IMR-90 (cell line): ENCODE results near the gene CENPT. TPM values are rescaled to one million over a fixed set of nuclear protein-coding genes. Genes with fewer than 3 reads are reported as not detected.

Experiments
- ATAC-seq: fragments of 200-7000 bp; cut with Tn5 transposase; 2 replicates; pipeline ENCODE4 v1.9.1; 2020; ENCODE audit warnings: low read depth, mild to moderate bottlenecking, moderate library complexity
- BruUV-seq: library from RNA; stranded (reverse); fragments of 400-500 nt; replicated peaks from 2 replicates; lab custom pipeline; 2021; lab: Mats Ljungman, UMichigan
- CTCF ChIA-PET: fragments of 300-600 bp; formaldehyde crosslinking; extraction: SDS; loops from one replicate; lab custom pipeline; 2021; ENCODE audit warnings: antibody characterized with exemption; lab: Yijun Ruan, JAX
- POLR2A ChIA-PET: fragments of 300-600 bp; sonication (Branson Sonifier 250); formaldehyde crosslinking; loops from one replicate; lab custom pipeline; 2022; ENCODE audit warnings: antibody characterized with exemption; ENCODE audit not compliant: unreplicated experiment; lab: Charles Lee
- DNase-seq: peaks from one replicate; pipeline ENCODE4 v3.0.0; 2013
- H2AFZ ChIP-seq: replicated peaks from 2 replicates; pipeline ENCODE3; 2013; ENCODE audit warnings: low read length, mild to moderate bottlenecking; ENCODE audit not compliant: poor library complexity
- H2AK5ac ChIP-seq: 2 replicates; pipeline ENCODE4 v1.6.1; 2013; ENCODE audit warnings: low read depth, low read length, inconsistent platforms
- H2AK9ac ChIP-seq: replicated peaks from 2 replicates; pipeline ENCODE3; 2013; ENCODE audit warnings: mild to moderate bottlenecking, low read depth, low read length, moderate library complexity; ENCODE audit not compliant: poor library complexity
- H2BK120ac ChIP-seq: 2 replicates; pipeline ENCODE4 v1.6.1; 2013; ENCODE audit warnings: low read depth, low read length, inconsistent platforms
- H2BK15ac ChIP-seq: 3 replicates; pipeline ENCODE4 v1.6.1; 2013; ENCODE audit warnings: low read depth, low read length, inconsistent platforms
- H2BK20ac ChIP-seq: 2 replicates; pipeline ENCODE4 v1.6.1; 2013; ENCODE audit warnings: low read depth, mild to moderate bottlenecking, inconsistent platforms, low read length, moderate library complexity
- H2BK5ac ChIP-seq: 2 replicates; pipeline ENCODE4 v1.6.1; 2013; ENCODE audit warnings: mild to moderate bottlenecking, low read depth, low read length, inconsistent platforms; ENCODE audit not compliant: poor library complexity, severe bottlenecking
- H3K14ac ChIP-seq: replicated peaks from 2 replicates; pipeline ENCODE4 v1.6.1; 2013; ENCODE audit warnings: low read depth, low read length, inconsistent platforms
- H3K18ac ChIP-seq: 2 replicates; pipeline ENCODE4 v1.6.1; 2013; ENCODE audit warnings: low read depth, low read length, control low read depth
- H3K23ac ChIP-seq: 2 replicates; pipeline ENCODE4 v1.6.1; 2013; ENCODE audit warnings: low read depth, low read length, inconsistent platforms
- H3K27ac ChIP-seq: 2 replicates; pipeline ENCODE4 v1.5.1; 2013; ENCODE audit warnings: mild to moderate bottlenecking, control low read depth, low read length; ENCODE audit not compliant: insufficient read depth
- H3K27me3 ChIP-seq: 2 replicates; pipeline ENCODE4 v1.6.1; 2013; ENCODE audit warnings: low read length; ENCODE audit not compliant: control insufficient read depth, insufficient read depth
- H3K36me3 ChIP-seq: 2 replicates; pipeline ENCODE4 v1.6.1; 2013; ENCODE audit warnings: low read length, mixed read lengths; ENCODE audit not compliant: control insufficient read depth, insufficient read depth
- H3K4ac ChIP-seq: 2 replicates; pipeline ENCODE4 v1.6.1; 2013; ENCODE audit warnings: low read depth, low read length, inconsistent platforms
- H3K4me1 ChIP-seq: 2 replicates; pipeline ENCODE4 v1.6.1; 2013; ENCODE audit warnings: low read length, mixed read lengths; ENCODE audit not compliant: control insufficient read depth, insufficient read depth
- H3K4me2 ChIP-seq: 2 replicates; pipeline ENCODE4 v1.6.1; 2013; ENCODE audit warnings: low read depth, mild to moderate bottlenecking, control low read depth, low read length, moderate library complexity
- H3K4me3 ChIP-seq: 2 replicates; pipeline ENCODE4 v1.5.1; 2013; ENCODE audit warnings: low read depth, mild to moderate bottlenecking, control low read depth, low read length, moderate library complexity; ENCODE audit not compliant: insufficient read depth
- H3K56ac ChIP-seq: 2 replicates; pipeline ENCODE4 v1.6.1; 2013; ENCODE audit warnings: low read length, inconsistent platforms; ENCODE audit not compliant: insufficient read depth; ENCODE audit errors: extremely low read depth
- H3K79me1 ChIP-seq, 2 experiments: 2 replicates each; pipeline ENCODE4 v1.6.1; 2013; ENCODE audit warnings: low read length in 2 of 2, inconsistent platforms in 1 of 2, low read depth in 1 of 2
- H3K9ac ChIP-seq: 2 replicates; pipeline ENCODE4 v1.6.1; 2013; ENCODE audit warnings: low read depth, low read length, control low read depth
- H3K9me1 ChIP-seq: 2 replicates; pipeline ENCODE4 v1.6.1; 2013; ENCODE audit warnings: low read length, inconsistent platforms; ENCODE audit not compliant: insufficient read depth
- H3K9me3 ChIP-seq: 2 replicates; pipeline ENCODE4 v1.6.1; 2013; ENCODE audit warnings: low read length; ENCODE audit not compliant: control insufficient read depth, insufficient read depth
- H4K20me1 ChIP-seq: 2 replicates; pipeline ENCODE4 v1.6.1; 2013; ENCODE audit warnings: low read length, inconsistent platforms; ENCODE audit not compliant: insufficient read depth
- H4K5ac ChIP-seq: 2 replicates; pipeline ENCODE4 v1.6.1; 2013; ENCODE audit warnings: mild to moderate bottlenecking, low read depth, low read length, control low read depth
- H4K8ac ChIP-seq, 2 experiments: 2 replicates each; pipeline ENCODE4 v1.6.1; 2013; ENCODE audit warnings: low read depth in 2 of 2, low read length in 2 of 2, control low read depth in 1 of 2, inconsistent platforms in 1 of 2
- H4K91ac ChIP-seq: 2 replicates; pipeline ENCODE4 v1.6.1; 2013; ENCODE audit warnings: low read depth, low read length, inconsistent platforms; ENCODE audit not compliant: insufficient read depth
- MAFK ChIP-seq: IDR thresholded peaks from 2 replicates; pipeline ENCODE4 v1.6.1; 2012; ENCODE audit warnings: low read depth, low read length, improper control_type of control experiment
- NFE2L2 ChIP-seq: fragments of 150-350 bp; IDR thresholded peaks from 2 replicates; pipeline ENCODE4 v1.6.1; 2016; ENCODE audit warnings: low read depth, mild to moderate bottlenecking, low read length
- POLR2A ChIP-seq: IDR thresholded peaks from 2 replicates; pipeline ENCODE4 v1.6.1; 2012; ENCODE audit warnings: mild to moderate bottlenecking, low read depth, low read length
- SMC3 ChIP-seq: fragments of 150-350 bp; IDR thresholded peaks from 2 replicates; pipeline ENCODE4 v1.6.1; 2016; ENCODE audit warnings: low read depth, mild to moderate bottlenecking, antibody characterized with exemption, low read length, moderate library complexity
- WGBS, 2 experiments: methylation state at CpG; one replicate each; pipeline versions ENCODE4 v1.1.5 to v1.1.7; 2013; ENCODE audit warnings: missing lambda C conversion rate in 2 of 2; ENCODE audit not compliant: insufficient read length in 1 of 2; ENCODE audit errors: extremely low coverage in 2 of 2; 5-methylcytosine and 5-hydroxymethylcytosine counted together
- dilution Hi-C: fragments of 300-500 bp; cut with HindIII; formaldehyde crosslinking; loops from one replicate; pipeline ENCODE4 v1.14.3; 2018; ENCODE audit warnings: low sequenced_read_pairs; ENCODE audit not compliant: unreplicated experiment
- in situ Hi-C: fragments of 300-500 bp; cut with MboI; formaldehyde crosslinking; loops from 3 replicates; pipeline ENCODE4 v1.14.3; 2019; ENCODE audit warnings: low sequenced_read_pairs, inconsistent platforms, mixed read lengths
- intact Hi-C: fragments of 100-400 bp; cut with micrococcal nuclease; formaldehyde crosslinking; loops from 2 replicates; pipeline ENCODE4 v1.10.0; 2022
- polyA plus RNA-seq, 3 experiments: library from polyadenylated mRNA; depleted of rRNA; stranded (reverse); fragments of >200 nt; gene quantifications; 2 replicates each; pipeline ENCODE4 v1.2.3, GENCODE V29; 2012; ENCODE audit warnings: low replicate concordance in 1 of 3
- total RNA-seq: library from RNA; depleted of rRNA; stranded (reverse); fragments of >200 nt; gene quantifications from 2 replicates; pipeline ENCODE4 v1.2.3, GENCODE V29; 2012
- TF ChIP-seq, protein P1 (sequence below): conservative IDR thresholded peaks from 2 replicates; pipeline ENCODE4 v1.5.1; 2012; ENCODE audit warnings: mild to moderate bottlenecking, low read depth, low read length, improper control_type of control experiment

The CENPT gene
- total and polyA plus RNA-seq, 2 of the 4 experiments (the other 2 are of a cell fraction) = 33.3 to 83.1 TPM

GRCh38 chr16:67842509-67843342 is 4.8 kb downstream of the CENPT start:
- Histone ChIP-seq H3K56ac (no peak overlapping the region), H2BK120ac (peak overlapping the region; percentile 63; the same call in 1 of the 2 replicates), H3K36me3 (no peaks in the 10 kb centered on the region), H3K79me1 (peaks cover 24 to 50% of the 10 kb centered on the region in 2 experiments), H2AFZ (peak overlapping the region; percentile 100), H3K9me1 (peaks cover 21% of the 10 kb centered on the region), H3K9me3 (no peaks in the 10 kb centered on the region), H2BK15ac (no peak overlapping the region), H2AK5ac (peak overlapping the region; percentile 92), H3K4me1 (peaks cover 13% of the 10 kb centered on the region), H4K20me1 (peaks cover 19% of the 10 kb centered on the region), H2AK9ac (peak overlapping the region; percentile 95), H3K4me3 (peak overlapping the region; percentile 69), H3K14ac (peak overlapping the region; percentile 95), H3K18ac (peak overlapping the region; percentile 40; the same call in 1 of the 2 replicates), H3K9ac (peak overlapping the region; percentile 87), H2BK5ac (peak overlapping the region; percentile 67), H3K27me3 (no peaks in the 10 kb centered on the region), H3K4me2 (peak overlapping the region; percentile 90), H2BK20ac (no peak overlapping the region), H3K23ac (peak overlapping the region; percentile 96), H4K8ac (peak overlapping the region; percentile 38 to 88), H4K91ac (peak overlapping the region; percentile 53; the same call in 1 of the 2 replicates), H3K27ac (peak overlapping the region; percentile 85), H3K4ac (peak overlapping the region; percentile 86), H4K5ac (peak overlapping the region; percentile 77)
- in situ Hi-C loops (no loop called here), dilution Hi-C loops (no loop called here), intact Hi-C loops (loop anchor here (1.0 to 2.0 kb wide), 2 partner anchors 26 to 86 kb away; no protein-coding TSS in a partner anchor)
- TF ChIP-seq MAFK (no peak), NFE2L2 (no peak), POLR2A (peak; percentile 10; the same call in 1 of the 2 replicates), SMC3 (0 out of 2 replicates have a peak, but pooled peaks have one; percentile 8)
- TF ChIP-seq, protein P1, sequence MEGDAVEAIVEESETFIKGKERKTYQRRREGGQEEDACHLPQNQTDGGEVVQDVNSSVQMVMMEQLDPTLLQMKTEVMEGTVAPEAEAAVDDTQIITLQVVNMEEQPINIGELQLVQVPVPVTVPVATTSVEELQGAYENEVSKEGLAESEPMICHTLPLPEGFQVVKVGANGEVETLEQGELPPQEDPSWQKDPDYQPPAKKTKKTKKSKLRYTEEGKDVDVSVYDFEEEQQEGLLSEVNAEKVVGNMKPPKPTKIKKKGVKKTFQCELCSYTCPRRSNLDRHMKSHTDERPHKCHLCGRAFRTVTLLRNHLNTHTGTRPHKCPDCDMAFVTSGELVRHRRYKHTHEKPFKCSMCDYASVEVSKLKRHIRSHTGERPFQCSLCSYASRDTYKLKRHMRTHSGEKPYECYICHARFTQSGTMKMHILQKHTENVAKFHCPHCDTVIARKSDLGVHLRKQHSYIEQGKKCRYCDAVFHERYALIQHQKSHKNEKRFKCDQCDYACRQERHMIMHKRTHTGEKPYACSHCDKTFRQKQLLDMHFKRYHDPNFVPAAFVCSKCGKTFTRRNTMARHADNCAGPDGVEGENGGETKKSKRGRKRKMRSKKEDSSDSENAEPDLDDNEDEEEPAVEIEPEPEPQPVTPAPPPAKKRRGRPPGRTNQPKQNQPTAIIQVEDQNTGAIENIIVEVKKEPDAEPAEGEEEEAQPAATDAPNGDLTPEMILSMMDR = peak; percentile 32
- POLR2A ChIA-PET = no interaction called here
- WGBS, 2 experiments = 1% methylated on average over 38 of the region's 67 CpGs; no CpG with 5 or more reads in 1 of the 2 experiments
- CTCF ChIA-PET = interaction anchor here (0.6 kb wide), 1 partner anchor 21 kb away, joined by 3 read pairs; no protein-coding TSS in a partner anchor
- DNase-seq = peak; percentile 46
- ATAC-seq = peak; percentile 7
- no TSS peak for BruUV-seq
